IMR-90 (cell line): Measurements from ENCODE around the gene SLC25A15. TPM values are rescaled to one million over a fixed set of nuclear protein-coding genes. Genes with fewer than 3 reads are reported as not detected.

Source experiments
- microRNA-seq, 2 experiments: library from miRNA; stranded (forward) in 1 of 2; unstranded in 1 of 2; fragments of 10-50 nt in 1 of 2; fragments of <30 nt in 1 of 2; gene quantifications in 1 of 2; microRNA quantifications in 1 of 2; one replicate each; pipeline versions ENCODE3 to v1.1.0; 2013 to 2020; ENCODE audit not compliant: insufficient read depth in 1 of 2, insufficient read length in 1 of 2, unreplicated experiment in 1 of 2
- polyA plus RNA-seq, 3 experiments: library from polyadenylated mRNA; depleted of rRNA; stranded (reverse); fragments of >200 nt; gene quantifications; 2 replicates each; pipeline ENCODE4 v1.2.3, GENCODE V29; 2012; ENCODE audit warnings: low replicate concordance in 1 of 3
- small RNA-seq, 5 experiments: library from RNA; depleted of rRNA; stranded (forward); fragments of <200 nt; gene quantifications; one replicate each; pipeline ENCODE3, GENCODE V24; 2012
- total RNA-seq: library from RNA; depleted of rRNA; stranded (reverse); fragments of >200 nt; gene quantifications from 2 replicates; pipeline ENCODE4 v1.2.3, GENCODE V29; 2012; rRNA removed

SLC25A15 gene
- total and polyA plus RNA-seq, 2 of the 4 experiments (the other 2 are of a cell fraction) = 5.4 to 13.3 TPM

Small RNAs within 50 kb of the gene (microRNA-seq; reads per million reads assigned to microRNA genes)
- gene MIR621 = 0 reads per million in 2 experiments

Small RNAs within 50 kb of the gene (small RNA-seq; reads per million reads assigned to genes)
- gene MIR621 = 0 reads per million in 5 experiments

Other genes starting within 250 kb of the SLC25A15 start
- gene FOXO1, start 123.0 kb upstream of the SLC25A15 start, total RNA-seq = under 0.01 and 0.18 TPM in 2 replicates
- 0.07 and 0.12 TPM in 2 replicates for gene FOXO1, start 123.0 kb upstream of the SLC25A15 start, polyA plus RNA-seq (2012; rRNA removed)
- gene MRPS31, start 18.4 kb upstream of the SLC25A15 start, total RNA-seq = 9.3 and 15.3 TPM in 2 replicates
- gene MRPS31, start 18.4 kb upstream of the SLC25A15 start, polyA plus RNA-seq (2012; rRNA removed) = 14.8 and 15.0 TPM in 2 replicates
- gene ELF1, start 229.7 kb downstream of the SLC25A15 start, total RNA-seq = 27.6 and 36.9 TPM in 2 replicates
- 23.7 and 25.4 TPM in 2 replicates for gene ELF1, start 229.7 kb downstream of the SLC25A15 start, polyA plus RNA-seq (2012; rRNA removed)